HCT116 (cell line): ENCODE data around the gene SLC25A21.

Source experiments
- CBX3 ChIP-seq: IDR thresholded peaks from 2 replicates; pipeline ENCODE4 v1.6.1; 2012; ENCODE audit warnings: low read depth
- CEBPB ChIP-seq: IDR thresholded peaks from 2 replicates; pipeline ENCODE4 v1.6.1; 2012; ENCODE audit warnings: low read depth
- POLR2A ChIP-seq: IDR thresholded peaks from 2 replicates; pipeline ENCODE4 v1.7.0; 2011; ENCODE audit warnings: borderline replicate concordance; ENCODE audit not compliant: insufficient read depth, insufficient read length; ENCODE audit errors: extremely low read depth
- SP1 ChIP-seq: IDR thresholded peaks from 2 replicates; pipeline ENCODE4 v1.6.1; 2012; ENCODE audit warnings: low read depth
- TF ChIP-seq, protein P1 (sequence below): IDR thresholded peaks from 2 replicates; pipeline ENCODE4 v1.6.1; 2011; ENCODE audit warnings: mild to moderate bottlenecking, low read length, moderate library complexity; ENCODE audit not compliant: insufficient replicate concordance; ENCODE audit errors: extremely low read depth
- TF ChIP-seq, protein P2 (sequence below), 3 experiments: fragments of 200-600 bp in 1 of 3; sonication (generic) in 1 of 3; IDR thresholded peaks in 2 of 3; conservative IDR thresholded peaks in 1 of 3; 2 replicates each; pipeline ENCODE4 v1.5.1; 2012 to 2017; ENCODE audit warnings: low read depth in 2 of 3, low read length in 2 of 3, antibody characterized with exemption in 1 of 3, borderline replicate concordance in 1 of 3, control low read depth in 1 of 3, mild to moderate bottlenecking in 1 of 3, mixed read lengths in 1 of 3, mixed run types in 1 of 3, moderate library complexity in 1 of 3; ENCODE audit not compliant: insufficient read depth in 1 of 3

DNA sequence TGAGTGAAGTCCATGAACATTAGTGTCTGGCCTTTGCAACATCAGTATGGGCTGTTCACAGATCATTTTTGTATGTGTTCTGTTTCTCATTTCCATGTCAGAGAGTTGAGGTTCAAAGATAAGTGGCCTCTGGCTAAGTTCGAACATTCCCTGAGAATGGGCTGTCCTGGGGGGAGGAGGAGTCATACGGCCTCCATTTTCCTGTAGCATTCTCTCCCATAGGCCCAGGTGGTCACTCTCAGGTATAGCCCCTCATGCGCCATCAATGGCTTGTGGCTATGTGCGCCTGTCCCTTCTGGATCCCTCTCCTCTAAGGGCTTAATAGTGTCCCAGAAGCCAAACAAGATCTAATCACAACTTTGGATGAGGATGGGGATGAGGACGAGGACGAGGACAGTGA, 345.8 kb downstream of the SLC25A21 start:
- TF ChIP-seq, protein P1, sequence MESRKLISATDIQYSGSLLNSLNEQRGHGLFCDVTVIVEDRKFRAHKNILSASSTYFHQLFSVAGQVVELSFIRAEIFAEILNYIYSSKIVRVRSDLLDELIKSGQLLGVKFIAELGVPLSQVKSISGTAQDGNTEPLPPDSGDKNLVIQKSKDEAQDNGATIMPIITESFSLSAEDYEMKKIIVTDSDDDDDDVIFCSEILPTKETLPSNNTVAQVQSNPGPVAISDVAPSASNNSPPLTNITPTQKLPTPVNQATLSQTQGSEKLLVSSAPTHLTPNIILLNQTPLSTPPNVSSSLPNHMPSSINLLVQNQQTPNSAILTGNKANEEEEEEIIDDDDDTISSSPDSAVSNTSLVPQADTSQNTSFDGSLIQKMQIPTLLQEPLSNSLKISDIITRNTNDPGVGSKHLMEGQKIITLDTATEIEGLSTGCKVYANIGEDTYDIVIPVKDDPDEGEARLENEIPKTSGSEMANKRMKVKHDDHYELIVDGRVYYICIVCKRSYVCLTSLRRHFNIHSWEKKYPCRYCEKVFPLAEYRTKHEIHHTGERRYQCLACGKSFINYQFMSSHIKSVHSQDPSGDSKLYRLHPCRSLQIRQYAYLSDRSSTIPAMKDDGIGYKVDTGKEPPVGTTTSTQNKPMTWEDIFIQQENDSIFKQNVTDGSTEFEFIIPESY = no peak
- TF ChIP-seq POLR2A (no peak), SP1 (no peak), CBX3 (no peak), CEBPB (no peak)
- TF ChIP-seq, protein P2, sequence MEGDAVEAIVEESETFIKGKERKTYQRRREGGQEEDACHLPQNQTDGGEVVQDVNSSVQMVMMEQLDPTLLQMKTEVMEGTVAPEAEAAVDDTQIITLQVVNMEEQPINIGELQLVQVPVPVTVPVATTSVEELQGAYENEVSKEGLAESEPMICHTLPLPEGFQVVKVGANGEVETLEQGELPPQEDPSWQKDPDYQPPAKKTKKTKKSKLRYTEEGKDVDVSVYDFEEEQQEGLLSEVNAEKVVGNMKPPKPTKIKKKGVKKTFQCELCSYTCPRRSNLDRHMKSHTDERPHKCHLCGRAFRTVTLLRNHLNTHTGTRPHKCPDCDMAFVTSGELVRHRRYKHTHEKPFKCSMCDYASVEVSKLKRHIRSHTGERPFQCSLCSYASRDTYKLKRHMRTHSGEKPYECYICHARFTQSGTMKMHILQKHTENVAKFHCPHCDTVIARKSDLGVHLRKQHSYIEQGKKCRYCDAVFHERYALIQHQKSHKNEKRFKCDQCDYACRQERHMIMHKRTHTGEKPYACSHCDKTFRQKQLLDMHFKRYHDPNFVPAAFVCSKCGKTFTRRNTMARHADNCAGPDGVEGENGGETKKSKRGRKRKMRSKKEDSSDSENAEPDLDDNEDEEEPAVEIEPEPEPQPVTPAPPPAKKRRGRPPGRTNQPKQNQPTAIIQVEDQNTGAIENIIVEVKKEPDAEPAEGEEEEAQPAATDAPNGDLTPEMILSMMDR (IDR thresholded peaks at IDR 0.05 in 2 of 3, conservative IDR thresholded peaks at IDR 0.05 in 1 of 3; ENCODE audit: borderline replicate concordance in 1 of 3, insufficient read depth in 1 of 3, low read depth in 2 of 3, low read length in 2 of 3) = no peak
